H1 (cell line): Measurements from ENCODE around the gene PARK7. TPM values are rescaled to one million over a fixed set of nuclear protein-coding genes. Genes with fewer than 3 reads are reported as not detected.

Source experiments
- CTCF ChIA-PET: fragments of 300-600 bp; sonication (Branson Sonifier 250); formaldehyde crosslinking; loops from one replicate; lab custom pipeline; 2021; ENCODE audit not compliant: partially characterized antibody; lab: Charles Lee
- POLR2A ChIA-PET: fragments of 300-600 bp; sonication (Branson Sonifier 250); formaldehyde crosslinking; loops from one replicate; lab custom pipeline; 2021; ENCODE audit warnings: inconsistent platforms; ENCODE audit not compliant: partially characterized antibody; lab: Charles Lee
- DNase-seq, 2 experiments: peaks; one replicate each; pipeline versions ENCODE4 v3.0.0 to v3.0.0-alpha.2; 2010 to 2022; ENCODE audit warnings: low spot score in 2 of 2, low read depth in 1 of 2, mixed read lengths in 1 of 2
- FAIRE-seq: peaks from 2 replicates; lab custom pipeline; 2011; peaks lifted over from hg19 to GRCh38; lab: Jason Lieb, UNC
- H2AFZ ChIP-seq: 2 replicates; pipeline ENCODE4 v1.8.1; 2012; ENCODE audit warnings: low read length, inconsistent platforms
- H2AK5ac ChIP-seq: 2 replicates; pipeline ENCODE4 v1.6.1; 2013; ENCODE audit warnings: low read depth, low read length
- H2BK120ac ChIP-seq: replicated peaks from 2 replicates; pipeline ENCODE3; 2013; ENCODE audit warnings: low read depth, low read length, inconsistent platforms
- H2BK12ac ChIP-seq: 2 replicates; pipeline ENCODE4 v1.6.1; 2013; ENCODE audit warnings: low read depth, low read length
- H2BK15ac ChIP-seq: 2 replicates; pipeline ENCODE4 v1.6.1; 2013; ENCODE audit warnings: low read length
- H2BK20ac ChIP-seq: 2 replicates; pipeline ENCODE4 v1.6.1; 2013; ENCODE audit warnings: low read length
- H2BK5ac ChIP-seq: 2 replicates; pipeline ENCODE4 v1.6.1; 2013; ENCODE audit warnings: low read depth, low read length
- H3K14ac ChIP-seq: 2 replicates; pipeline ENCODE4 v1.6.1; 2013; ENCODE audit warnings: inconsistent platforms; ENCODE audit not compliant: insufficient read length
- H3K18ac ChIP-seq: 2 replicates; pipeline ENCODE4 v1.6.1; 2013; ENCODE audit warnings: low read length; ENCODE audit errors: extremely low read depth
- H3K23ac ChIP-seq: 2 replicates; pipeline ENCODE4 v1.6.1; 2013; ENCODE audit warnings: inconsistent platforms; ENCODE audit not compliant: insufficient read length
- H3K23me2 ChIP-seq: 2 replicates; pipeline ENCODE4 v1.6.1; 2013; ENCODE audit warnings: low read depth, low read length
- H3K27ac ChIP-seq: 2 replicates; pipeline ENCODE4 v1.6.1; 2011; ENCODE audit warnings: low read depth, low read length, inconsistent platforms
- H3K27me3 ChIP-seq, 4 experiments: replicated peaks in 1 of 4; 1 replicate in 1 of 4; 2 replicates in 3 of 4; pipeline versions ENCODE4 v1.6.1 to v1.8.1; 2011 to 2013; ENCODE audit warnings: low read length in 3 of 4, mild to moderate bottlenecking in 3 of 4, inconsistent platforms in 2 of 4, mixed read lengths in 2 of 4, moderate library complexity in 1 of 4; ENCODE audit not compliant: control insufficient read depth in 3 of 4, insufficient read depth in 3 of 4; ENCODE audit errors: extremely low read depth in 1 of 4
- H3K36me3 ChIP-seq, 4 experiments: 2 replicates each; pipeline versions ENCODE4 v1.6.1 to v1.8.1; 2011 to 2013; ENCODE audit warnings: mild to moderate bottlenecking in 4 of 4, low read length in 3 of 4, moderate library complexity in 2 of 4, control low read depth in 1 of 4, inconsistent platforms in 1 of 4; ENCODE audit not compliant: insufficient read depth in 4 of 4, control insufficient read depth in 2 of 4
- H3K4ac ChIP-seq: replicated peaks from 2 replicates; pipeline ENCODE3; 2013; ENCODE audit warnings: low read length, low read depth, mixed read lengths, inconsistent platforms; ENCODE audit not compliant: insufficient read length
- H3K4me1 ChIP-seq, 4 experiments: replicated peaks in 1 of 4; 1 replicate in 1 of 4; 2 replicates in 3 of 4; pipeline versions ENCODE4 v1.6.1 to v1.8.1; 2011 to 2013; ENCODE audit warnings: low read length in 3 of 4, inconsistent platforms in 2 of 4, mixed read lengths in 1 of 4; ENCODE audit not compliant: insufficient read depth in 4 of 4, control insufficient read depth in 3 of 4
- H3K4me2 ChIP-seq, 2 experiments: 2 replicates each; pipeline versions ENCODE4 v1.6.1 to v1.8.1; 2011 to 2013; ENCODE audit warnings: low read depth in 2 of 2, low read length in 2 of 2, control low read depth in 1 of 2, inconsistent platforms in 1 of 2, mild to moderate bottlenecking in 1 of 2; ENCODE audit not compliant: insufficient read depth in 1 of 2
- H3K4me3 ChIP-seq, 4 experiments: fragments of 200-600, 300-600 bp in 1 of 4; sonication (generic), shearing (Covaris generic), sonication (Bioruptor Twin) in 1 of 4; 2 replicates each; pipeline versions ENCODE4 v1.5.1 to v1.8.1; 2011 to 2016; ENCODE audit warnings: low read length in 4 of 4, low read depth in 3 of 4, control low read depth in 2 of 4, inconsistent platforms in 2 of 4, mild to moderate bottlenecking in 2 of 4, mixed read lengths in 1 of 4, moderate library complexity in 1 of 4; ENCODE audit not compliant: insufficient read depth in 2 of 4; ENCODE audit errors: extremely low read depth in 1 of 4
- H3K56ac ChIP-seq: replicated peaks from 2 replicates; pipeline ENCODE3; 2013; ENCODE audit warnings: low read depth, mild to moderate bottlenecking, mixed read lengths, low read length, inconsistent platforms; ENCODE audit not compliant: insufficient read length
- H3K79me1 ChIP-seq: 2 replicates; pipeline ENCODE4 v1.6.1; 2013; ENCODE audit warnings: low read depth, low read length, control low read depth
- H3K79me2 ChIP-seq, 2 experiments: 2 replicates each; pipeline versions ENCODE4 v1.6.1 to v1.8.1; 2012 to 2013; ENCODE audit warnings: low read length in 2 of 2, mild to moderate bottlenecking in 2 of 2, inconsistent platforms in 1 of 2; ENCODE audit not compliant: insufficient read depth in 2 of 2, control insufficient read depth in 1 of 2
- H3K9ac ChIP-seq, 4 experiments: replicated peaks in 1 of 4; 1 replicate in 1 of 4; 2 replicates in 3 of 4; pipeline versions ENCODE4 v1.6.1 to v1.8.1; 2011 to 2013; ENCODE audit warnings: low read depth in 3 of 4, low read length in 3 of 4, control low read depth in 2 of 4, mild to moderate bottlenecking in 2 of 4, moderate library complexity in 2 of 4, inconsistent platforms in 1 of 4; ENCODE audit errors: extremely low read depth in 1 of 4
- H3K9me3 ChIP-seq, 2 experiments: 2 replicates each; pipeline versions ENCODE4 v1.6.1 to v1.8.1; 2012 to 2013; ENCODE audit warnings: mild to moderate bottlenecking in 2 of 2, moderate library complexity in 2 of 2, control low read depth in 1 of 2, inconsistent platforms in 1 of 2, low read depth in 1 of 2, low read length in 1 of 2, mixed read lengths in 1 of 2; ENCODE audit not compliant: insufficient read depth in 2 of 2
- H4K20me1 ChIP-seq, 2 experiments: replicated peaks in 1 of 2; 2 replicates each; pipeline versions ENCODE3 to v1.8.1; 2011 to 2013; ENCODE audit warnings: inconsistent platforms in 2 of 2, low read length in 2 of 2, mild to moderate bottlenecking in 1 of 2; ENCODE audit not compliant: insufficient read depth in 2 of 2, control insufficient read depth in 1 of 2
- H4K5ac ChIP-seq: 2 replicates; pipeline ENCODE4 v1.6.1; 2013; ENCODE audit warnings: low read length, low read depth, mixed read lengths, inconsistent platforms; ENCODE audit not compliant: insufficient read length
- H4K8ac ChIP-seq: 2 replicates; pipeline ENCODE4 v1.8.0; 2013; ENCODE audit warnings: mild to moderate bottlenecking, moderate library complexity, low read length, inconsistent platforms; ENCODE audit not compliant: insufficient read depth; ENCODE audit errors: extremely low read depth
- H4K91ac ChIP-seq: replicated peaks from 2 replicates; pipeline ENCODE3; 2013; ENCODE audit warnings: low read length, mixed read lengths, inconsistent platforms; ENCODE audit not compliant: insufficient read length
- CTBP2 ChIP-seq: IDR thresholded peaks from 2 replicates; pipeline ENCODE4 v1.7.0; 2011; ENCODE audit warnings: borderline replicate concordance, mild to moderate bottlenecking, moderate library complexity, mixed read lengths, low read length; ENCODE audit not compliant: insufficient read depth, insufficient read length
- JUND ChIP-seq: IDR thresholded peaks from 2 replicates; pipeline ENCODE4 v1.6.1; 2011; ENCODE audit warnings: mild to moderate bottlenecking, improper control_type of control experiment, low read length
- KDM4A ChIP-seq: IDR thresholded peaks from one replicate; pipeline ENCODE4 v1.7.1; 2012; ENCODE audit warnings: low read depth, mild to moderate bottlenecking, moderate library complexity, low read length, inconsistent platforms; ENCODE audit not compliant: severe bottlenecking
- MAX ChIP-seq: IDR thresholded peaks from 2 replicates; pipeline ENCODE4 v1.6.1; 2012; ENCODE audit warnings: inconsistent platforms
- RFX5 ChIP-seq: IDR thresholded peaks from 2 replicates; pipeline ENCODE4 v1.6.1; 2011; ENCODE audit warnings: low read depth, low read length, improper control_type of control experiment, borderline replicate concordance
- RXRA ChIP-seq: IDR thresholded peaks from 2 replicates; pipeline ENCODE4 v1.6.1; 2011; ENCODE audit warnings: low read depth, mild to moderate bottlenecking, low read length, moderate library complexity; ENCODE audit not compliant: insufficient read depth
- SIN3A ChIP-seq, 2 experiments: IDR thresholded peaks in 1 of 2; conservative IDR thresholded peaks in 1 of 2; 2 replicates each; pipeline ENCODE4 v1.6.1; 2011 to 2012; ENCODE audit warnings: low read length in 2 of 2, improper control_type of control experiment in 1 of 2, low read depth in 1 of 2, mild to moderate bottlenecking in 1 of 2
- TAF1 ChIP-seq: IDR thresholded peaks from 2 replicates; pipeline ENCODE4 v1.6.1; 2011; ENCODE audit warnings: mild to moderate bottlenecking, low read depth, low read length
- TAF7 ChIP-seq: optimal IDR thresholded peaks from 2 replicates; pipeline ENCODE3; 2011; ENCODE audit warnings: low read depth, mild to moderate bottlenecking, inconsistent platforms, low read length, moderate library complexity, borderline replicate concordance
- TBP ChIP-seq: IDR thresholded peaks from 2 replicates; pipeline ENCODE4 v1.6.1; 2011; ENCODE audit warnings: low read depth, low read length, improper control_type of control experiment
- TCF12 ChIP-seq: IDR thresholded peaks from 2 replicates; pipeline ENCODE4 v1.6.1; 2011; ENCODE audit warnings: low read depth, mild to moderate bottlenecking, low read length
- YY1 ChIP-seq: IDR thresholded peaks from 2 replicates; pipeline ENCODE4 v1.6.1; 2011; ENCODE audit warnings: low read depth, mild to moderate bottlenecking, low read length
- WGBS, 2 experiments: shearing (Covaris generic) in 1 of 2; methylation state at CpG; one replicate each; pipeline versions ENCODE4 v1.1.6 to v1.1.7; 2013 to 2015; ENCODE audit warnings: low lambda C conversion rate in 2 of 2, mixed read lengths in 2 of 2, inconsistent platforms in 1 of 2, low coverage in 1 of 2, missing lambda C conversion rate in 1 of 2; ENCODE audit not compliant: insufficient replicate concordance in 2 of 2, insufficient coverage in 1 of 2, insufficient read length in 1 of 2; ENCODE audit errors: extremely low coverage in 1 of 2, missing lambda C conversion rate in 1 of 2; 5-methylcytosine and 5-hydroxymethylcytosine counted together
- polyA plus RNA-seq, 7 experiments: library from polyadenylated mRNA; depleted of rRNA in 3 of 7; stranded (reverse) in 5 of 7; unstranded in 2 of 7; fragments of >200 nt in 5 of 7; fragments of 200-250 nt in 2 of 7; gene quantifications; 1 replicate in 5 of 7; 2 replicates in 1 of 7; 4 replicates in 1 of 7; pipeline versions ENCODE4 v1.2.1 to v1.2.3, GENCODE V29; 2011 to 2013; ENCODE audit warnings: missing spikeins in 2 of 7, mixed read lengths in 2 of 7
- total RNA-seq: library from RNA; stranded (reverse); fragmentation: NEBNext Ultra II Directional; extraction: Animal tissue kit (Norgen Biotek cat#: 25700); gene quantifications from 2 replicates; pipeline ENCODE4 v1.2.1, GENCODE V29; 2021

PARK7 gene
- total and polyA plus RNA-seq, 2 of the 8 experiments (the other 6 are each of a cell fraction or from before 2014, with no cell fraction given): 206 to 383 TPM

GRCh38 chr1:8011016-8011415, 49.5 kb downstream of the PARK7 start:
- no peaks in the 10 kb centered on the region for H3K23me2 ChIP-seq
- no peak overlapping the region for H2BK5ac ChIP-seq
- no peak overlapping the region for H3K4me2 ChIP-seq
- H3K4me1 ChIP-seq: peaks cover 0 to 4% (median 3%) of the 10 kb centered on the region in 4 experiments; a peak in 4 of 7 replicates
- H2AK5ac ChIP-seq: no peak overlapping the region
- H4K5ac ChIP-seq: no peak overlapping the region
- no peak overlapping the region for H3K9ac ChIP-seq
- H3K4me3 ChIP-seq: no peak overlapping the region
- H3K27me3 ChIP-seq: no peaks in the 10 kb centered on the region
- H4K91ac ChIP-seq: no peak overlapping the region
- H3K79me1 ChIP-seq: no peaks in the 10 kb centered on the region; the same call in 1 of the 2 replicates
- no peak overlapping the region for H2BK12ac ChIP-seq
- H2BK120ac ChIP-seq: no peak overlapping the region
- WGBS, 2 experiments: 80% methylated on average over 4 of the region's 4 CpGs; no CpG with 5 or more reads in 1 of the 2 experiments
- peaks cover 12 to 41% (median 28%) of the 10 kb centered on the region in 4 experiments for H3K36me3 ChIP-seq
- H3K56ac ChIP-seq: no peak overlapping the region
- H3K4ac ChIP-seq: no peak overlapping the region
- no peak overlapping the region for H3K18ac ChIP-seq
- no peak overlapping the region for H3K14ac ChIP-seq
- no peak overlapping the region for H2BK20ac ChIP-seq
- no peak overlapping the region for H2AFZ ChIP-seq
- DNase-seq (no peak), FAIRE-seq (no peak)
- peaks cover 0 to 28% of the 10 kb centered on the region in 2 experiments; a peak in 3 of 4 replicates for H3K79me2 ChIP-seq
- H3K23ac ChIP-seq: no peak overlapping the region
- CTCF ChIA-PET: interaction anchor here (1.0 to 12.6 kb wide), 7 partner anchors 17 to 306 kb away, joined by 3 to 211 read pairs (median 3); partner anchors contain the start of gene SLC45A1
- H3K27ac ChIP-seq: no peak overlapping the region; the same call in 1 of the 2 replicates
- POLR2A ChIA-PET: interaction anchor here (0.7 kb wide), 1 partner anchor 36 kb away, joined by 3 read pairs; no protein-coding TSS in a partner anchor
- no peak overlapping the region for H4K8ac ChIP-seq
- TF ChIP-seq RFX5 (no peak), TAF7 (no peak), TCF12 (no peak), SIN3A (conservative IDR thresholded peaks at IDR 0.05 in 1 of 2, IDR thresholded peaks at IDR 0.05 in 1 of 2; ENCODE audit: low read depth in 1 of 2, low read length in 2 of 2) (no peak), TAF1 (no peak), CTBP2 (no peak), JUND (no peak), KDM4A (no peak), RXRA (no peak), YY1 (no peak), TBP (no peak), MAX (no peak)
- H4K20me1 ChIP-seq: peaks cover 2 to 3% of the 10 kb centered on the region in 2 experiments
- H3K9me3 ChIP-seq: no peaks in the 10 kb centered on the region
- H2BK15ac ChIP-seq: no peak overlapping the region
